ENCODE measurements around the gene LBP.

The LBP gene

DNA sequence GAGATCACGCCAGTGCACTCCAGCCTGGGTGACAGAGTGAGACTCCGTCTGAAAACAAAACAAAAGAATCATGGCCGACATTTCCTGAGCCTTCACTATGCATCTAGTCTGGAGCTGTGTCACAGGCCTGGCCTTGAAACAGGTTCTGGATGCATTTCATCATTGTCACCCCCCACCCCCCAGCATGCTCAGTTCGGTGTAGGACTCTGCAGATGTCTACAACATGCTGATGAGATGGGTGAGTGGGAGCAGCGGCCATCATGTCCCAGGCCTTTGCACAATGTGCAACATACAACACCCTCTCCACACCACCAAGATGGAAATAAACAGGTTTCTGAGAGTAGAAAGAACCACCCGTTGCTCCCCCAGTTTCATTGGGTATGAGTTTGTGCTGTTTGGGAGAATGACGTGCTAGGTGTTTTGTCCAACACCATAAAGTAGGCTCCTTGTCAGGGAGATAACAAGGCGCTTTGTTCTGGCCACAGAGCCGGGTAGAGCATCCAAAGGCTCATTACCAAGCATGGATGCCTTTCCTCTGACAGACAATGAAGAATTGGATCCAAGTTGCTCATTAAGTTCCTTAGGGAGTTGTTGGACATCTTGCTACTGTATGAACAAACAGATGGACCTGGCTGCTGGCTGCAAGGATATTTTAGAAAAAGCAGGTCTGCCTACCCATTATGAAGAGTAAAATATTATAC, 66.7 kb downstream of the LBP start:
- Histone ChIP-seq H3K27me3 (no peaks in the 10 kb centered on the region), H3K4me3 (ENCODE audit: low read depth in 1 of 2, low read length in 1 of 2) (no peak overlapping the region), H3K9me3 (no peaks in the 10 kb centered on the region), H3K27ac (no peak overlapping the region), H3K36me3 (no peaks in the 10 kb centered on the region), H3K4me1 (ENCODE audit: control insufficient read depth in 1 of 2, insufficient read depth in 1 of 2, low read depth in 1 of 2, low read length in 1 of 2) (no peaks in the 10 kb centered on the region)
- no peak for TF ChIP-seq CTCF (IDR thresholded peaks at IDR 0.05)

DNA sequence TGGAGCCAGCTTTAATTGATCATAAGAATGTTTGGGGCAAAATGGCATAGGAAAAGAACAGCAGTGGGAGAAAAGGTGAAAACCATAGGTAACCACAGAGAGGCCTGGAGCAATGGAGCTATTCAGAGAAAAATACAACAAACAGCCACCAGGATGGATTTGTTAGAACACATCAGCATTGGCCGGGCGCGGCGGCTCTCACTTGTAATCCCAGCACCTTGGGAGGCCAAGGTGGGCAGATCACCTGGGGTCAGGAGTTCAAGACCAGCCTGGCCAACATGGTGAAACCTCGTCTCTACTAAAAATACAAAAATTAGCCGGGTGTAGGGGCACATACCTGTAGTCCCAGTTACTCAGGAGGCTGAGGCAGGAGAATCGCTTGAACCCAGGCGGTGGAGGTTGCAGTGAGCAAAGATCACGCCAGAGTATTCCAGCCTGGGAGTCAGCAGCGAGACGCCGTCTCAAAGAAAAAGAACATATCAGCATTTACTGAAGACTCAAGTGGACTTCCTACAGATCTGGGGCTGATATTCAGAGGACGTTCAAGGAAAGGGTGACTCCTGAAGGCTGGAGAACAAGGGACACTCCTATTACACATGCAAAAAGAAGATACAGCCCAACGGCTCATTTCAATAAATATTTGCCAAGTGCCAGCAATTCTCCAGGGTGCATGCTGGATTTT, 68.6 kb downstream of the LBP start:
- Histone ChIP-seq H3K27me3 (no peaks in the 10 kb centered on the region), H3K36me3 (peaks cover 18% of the 10 kb centered on the region), H3K27ac (no peak overlapping the region), H3K9me3 (no peaks in the 10 kb centered on the region), H3K4me3 (ENCODE audit: low read depth in 1 of 2, low read length in 1 of 2) (no peak overlapping the region), H3K4me1 (ENCODE audit: control insufficient read depth in 1 of 2, insufficient read depth in 1 of 2, low read depth in 1 of 2, low read length in 1 of 2) (no peaks in the 10 kb centered on the region)
- no peak for TF ChIP-seq CTCF (IDR thresholded peaks at IDR 0.05)

- Histone ChIP-seq H3K36me3 (peaks cover 50% of the 10 kb centered on the region), H3K9me3 (no peaks in the 10 kb centered on the region), H3K4me1 (ENCODE audit: control insufficient read depth in 1 of 2, insufficient read depth in 1 of 2, low read depth in 1 of 2, low read length in 1 of 2) (no peaks in the 10 kb centered on the region), H3K4me3 (ENCODE audit: low read depth in 1 of 2, low read length in 1 of 2) (no peak overlapping the region), H3K27ac (no peak overlapping the region), H3K27me3 (no peaks in the 10 kb centered on the region)
- TF ChIP-seq CTCF (IDR thresholded peaks at IDR 0.05): no peak
Measured at GRCh38 chr20:38418509-38419204, 72.4 kb downstream of the LBP start.

DNA sequence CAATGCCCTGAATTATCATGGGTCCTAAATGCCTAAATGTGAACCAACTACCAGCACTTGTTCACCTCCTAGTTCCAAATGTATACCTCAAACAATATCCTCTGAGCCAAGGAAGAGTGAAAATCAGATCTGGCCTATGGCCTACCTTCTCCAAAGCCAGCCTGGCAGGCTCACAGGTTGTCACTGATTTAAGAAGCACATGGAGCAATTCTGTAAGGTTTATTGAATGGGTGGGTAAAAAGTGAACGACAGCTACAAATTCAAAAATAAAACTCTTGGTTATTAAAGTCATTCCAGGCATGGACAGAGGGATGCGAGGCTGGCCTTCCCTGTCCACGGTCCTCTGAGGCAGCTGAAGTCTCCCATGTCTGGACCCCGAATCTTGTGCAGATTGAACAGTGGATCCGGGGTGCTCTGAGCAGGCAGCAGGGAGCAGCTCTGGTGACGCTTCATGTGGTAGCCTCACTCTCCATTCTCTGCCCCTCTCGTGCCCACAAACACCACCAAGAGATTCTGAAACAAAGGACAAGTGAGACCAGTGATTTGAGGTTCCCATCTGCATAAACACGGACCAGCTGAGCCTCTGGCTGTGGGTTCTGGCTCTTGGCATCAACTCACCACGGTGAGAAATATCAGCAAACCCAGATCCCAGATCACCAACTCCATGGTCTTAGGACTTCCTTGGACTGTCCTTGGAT, 74.3 kb downstream of the LBP start:
- H3K36me3 ChIP-seq: peaks cover 69% of the 10 kb centered on the region
- no peak overlapping the region for H3K4me3 ChIP-seq (ENCODE audit: low read depth in 1 of 2, low read length in 1 of 2)
- H3K9me3 ChIP-seq: no peaks in the 10 kb centered on the region
- no peak for TF ChIP-seq CTCF (IDR thresholded peaks at IDR 0.05)
- H3K27me3 ChIP-seq: no peaks in the 10 kb centered on the region
- H3K27ac ChIP-seq: no peak overlapping the region
- no peaks in the 10 kb centered on the region for H3K4me1 ChIP-seq (ENCODE audit: control insufficient read depth in 1 of 2, insufficient read depth in 1 of 2, low read depth in 1 of 2, low read length in 1 of 2)

GRCh38 chr20:38421915-38422314, 75.6 kb downstream of the LBP start:
- Histone ChIP-seq H3K27ac (no peak overlapping the region), H3K9me3 (no peaks in the 10 kb centered on the region), H3K4me3 (ENCODE audit: low read depth in 1 of 2, low read length in 1 of 2) (no peak overlapping the region), H3K36me3 (peaks cover 83% of the 10 kb centered on the region), H3K4me1 (ENCODE audit: control insufficient read depth in 1 of 2, insufficient read depth in 1 of 2, low read depth in 1 of 2, low read length in 1 of 2) (no peaks in the 10 kb centered on the region), H3K27me3 (no peaks in the 10 kb centered on the region)
- no peak for TF ChIP-seq CTCF (IDR thresholded peaks at IDR 0.05)
